ENCODE results near the gene MAN2A1. TPM values are rescaled to one million over a fixed set of nuclear protein-coding genes. Genes with fewer than 3 reads are reported as not detected.
A peak's percentile ranks its signal among the peaks of the same experiment; 100 is the strongest.

Gene MAN2A1
- total and polyA plus RNA-seq, 2 experiments from 2014 or later: 32.5 to 129 TPM

- Mint-ChIP-seq H3K4me3 (no peak overlapping the region), H3K36me3 (ENCODE audit: low read depth) (peaks cover 16% of the 10 kb centered on the region), H3K9me3 (peaks cover 2% of the 10 kb centered on the region; the same call in 1 of the 3 replicates), H3K27ac (peak overlapping the region; percentile 81), H3K27me3 (ENCODE audit: insufficient read depth, low read depth, poor library complexity) (no peaks in the 10 kb centered on the region), H3K4me1 (peaks cover 87% of the 10 kb centered on the region)
- Histone ChIP-seq H3K4me3 (no peak overlapping the region), H2AFZ (no peak overlapping the region), H3K36me3 (ENCODE audit: insufficient read depth) (no peaks in the 10 kb centered on the region), H3K9me2 (ENCODE audit: insufficient read depth) (no peaks in the 10 kb centered on the region), H3K27ac (ENCODE audit: low read depth) (no peak overlapping the region), H4K20me1 (replicated peaks; ENCODE audit: insufficient read depth) (peaks cover 53% of the 10 kb centered on the region), H3K27me3 (ENCODE audit: insufficient read depth) (no peaks in the 10 kb centered on the region), H3F3A (replicated peaks; ENCODE audit: low read depth) (no peaks in the 10 kb centered on the region), H3K4me2 (peak overlapping the region; percentile 12), H3K4me1 (ENCODE audit: insufficient read depth) (peaks cover 73% of the 10 kb centered on the region), H3K79me2 (replicated peaks; ENCODE audit: insufficient read depth) (peaks cover 100% of the 10 kb centered on the region)
- DNase-seq (ENCODE audit: low spot score): no peak
- TF ChIP-seq CREB1 (CRISPR knock-in tag; IDR thresholded peaks at IDR 0.05; ENCODE audit: low read depth): no peak
- no peak for TF ChIP-seq NANOG (IDR thresholded peaks at IDR 0.05; ENCODE audit: borderline replicate concordance)
- TF ChIP-seq STAT1 (IDR thresholded peaks at IDR 0.05; ENCODE audit: unreplicated experiment): no peak
- TF ChIP-seq REST (IDR thresholded peaks at IDR 0.05; ENCODE audit: unreplicated experiment): no peak
- TF ChIP-seq EZH2phosphoT487 (IDR thresholded peaks at IDR 0.05; ENCODE audit: unreplicated experiment): no peak
- no peak for TF ChIP-seq ETS1 (IDR thresholded peaks at IDR 0.05)
- no peak for TF ChIP-seq EZH2 (IDR thresholded peaks at IDR 0.05; ENCODE audit: low read depth, unreplicated experiment)
- TF ChIP-seq CTCF (conservative IDR thresholded peaks at IDR 0.05; ENCODE audit: low read depth in 2 of 2): no peak
- TF ChIP-seq POLR2AphosphoS5 (IDR thresholded peaks at IDR 0.05; ENCODE audit: low read depth): no peak
- ATAC-seq: no peak
Observed at GRCh38 chr5:109695005-109695926, 5.5 kb downstream of the MAN2A1 start.
